Measurements from ENCODE around the gene ZFAND3. TPM values are rescaled to one million over a fixed set of nuclear protein-coding genes. Genes with fewer than 3 reads are reported as not detected.

Gene ZFAND3
- polyA plus RNA-seq, 2 of the 4 experiments (the other 2 are of a cell fraction), result 12.0 to 50.0 TPM

DNA sequence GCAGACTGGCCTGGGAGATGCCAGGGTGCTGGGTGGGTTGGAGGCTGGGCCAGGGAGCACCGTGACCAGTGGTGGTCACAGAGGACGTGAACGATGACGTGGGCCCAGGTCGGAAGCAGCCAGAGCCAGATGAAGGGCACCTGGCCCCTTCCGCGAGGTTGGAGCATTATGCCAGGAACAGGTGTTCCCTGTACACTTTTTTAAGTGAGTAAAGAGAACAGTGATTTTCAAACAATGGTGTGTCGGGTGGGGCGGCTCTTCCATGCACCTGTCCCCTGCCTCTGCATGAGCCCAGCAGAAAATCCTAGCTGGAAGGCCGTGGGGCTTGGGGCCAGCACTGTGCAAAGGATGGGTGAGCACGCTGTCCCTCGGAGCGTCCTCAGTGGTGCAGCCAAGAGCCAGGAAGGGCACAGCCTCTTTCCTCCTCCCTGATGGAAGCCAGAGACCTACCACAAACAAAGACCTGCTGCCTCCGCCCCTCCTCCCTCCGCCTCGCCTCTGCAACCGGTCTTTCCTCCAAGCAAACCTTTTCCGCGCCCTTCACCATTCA, 350.5 kb downstream of the ZFAND3 start:
- Histone ChIP-seq H3K27ac (no peak overlapping the region), H3K4me3 (no peak overlapping the region), H3K4me2 (no peak overlapping the region), H3K4me1 (no peaks in the 10 kb centered on the region), H3K9me3 (no peaks in the 10 kb centered on the region)
- no peak for ATAC-seq
- TF ChIP-seq TFCP2L1 (CRISPR knock-in tag; IDR thresholded peaks at IDR 0.05), result no peak
- TF ChIP-seq GATA3 (IDR thresholded peaks at IDR 0.05; ENCODE audit: borderline replicate concordance), result no peak
- no peak for TF ChIP-seq TP53 (CRISPR knock-in tag; IDR thresholded peaks at IDR 0.05)
- no peak for TF ChIP-seq CBX8 (IDR thresholded peaks at IDR 0.05)
- TF ChIP-seq RCOR1 (IDR thresholded peaks at IDR 0.05; ENCODE audit: low read depth, low read length), result no peak
- TF ChIP-seq ZSCAN20 (CRISPR knock-in tag; IDR thresholded peaks at IDR 0.05), result no peak
- no peak for TF ChIP-seq HOXA7 (CRISPR knock-in tag; IDR thresholded peaks at IDR 0.05)
- no peak for TF ChIP-seq E2F6 (IDR thresholded peaks at IDR 0.05; ENCODE audit: borderline replicate concordance, low read depth)
- no peak for TF ChIP-seq JUNB (IDR thresholded peaks at IDR 0.05)
- TF ChIP-seq BCL3 (IDR thresholded peaks at IDR 0.05), result no peak
- no peak for TF ChIP-seq ZC3H11A (IDR thresholded peaks at IDR 0.05)
- no peak for TF ChIP-seq HEYL (CRISPR knock-in tag; IDR thresholded peaks at IDR 0.05)
- CTCF ChIA-PET, result no interaction called here
- POLR2A ChIA-PET, result no interaction called here
- FAIRE-seq, result no peak
- 91% methylated on average over 17 of the region's 19 CpGs for WGBS (ENCODE audit: missing lambda C conversion rate)
- no peak for DNase-seq (ENCODE audit: low read depth in 1 of 2, low spot score in 1 of 2)

DNA sequence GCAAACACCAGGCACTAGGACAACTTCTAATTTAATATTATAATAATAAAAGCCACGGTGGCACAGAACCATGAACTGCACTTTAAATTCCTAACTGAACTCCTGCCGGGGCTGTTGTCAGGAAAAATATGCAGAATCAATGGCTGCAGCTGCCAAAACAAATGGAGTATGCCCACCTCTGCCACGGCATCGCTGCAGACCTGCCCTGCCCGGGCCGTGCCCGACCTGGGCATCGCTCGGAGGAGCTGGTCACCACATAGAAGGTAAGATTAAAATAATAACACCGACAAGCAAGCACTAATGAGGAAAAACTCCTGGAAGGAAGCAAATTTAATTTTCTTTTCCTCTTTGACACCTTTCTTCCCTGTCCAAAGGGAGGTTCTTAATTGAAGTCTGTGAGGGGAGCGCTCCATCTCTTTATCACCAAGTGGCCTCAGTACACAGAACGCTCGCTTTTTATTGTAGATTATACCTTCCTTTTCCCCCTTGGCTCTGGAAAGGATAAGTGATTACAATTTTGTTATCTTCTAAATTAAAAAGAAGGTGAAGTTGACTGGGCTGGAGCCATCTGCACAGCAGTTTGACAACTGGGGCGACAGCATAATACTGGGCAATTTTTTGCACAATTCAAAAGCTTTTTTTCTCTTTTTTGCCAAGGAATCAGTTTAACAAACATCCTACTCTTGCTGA, 351.3 kb downstream of the ZFAND3 start:
- no peak for ATAC-seq
- ChIA-PET POLR2A (no interaction called here), CTCF (no interaction called here)
- no peak overlapping the region for H3K27ac ChIP-seq
- H3K4me2 ChIP-seq, result no peak overlapping the region
- no peak for DNase-seq (ENCODE audit: low read depth in 1 of 2, low spot score in 1 of 2)
- FAIRE-seq, result no peak
- no peaks in the 10 kb centered on the region for H3K9me3 ChIP-seq
- H3K4me1 ChIP-seq, result no peaks in the 10 kb centered on the region
- H3K4me3 ChIP-seq, result no peak overlapping the region
- TF ChIP-seq CBX2 (IDR thresholded peaks at IDR 0.05; ENCODE audit: borderline replicate concordance, low read depth), result no peak
- no peak for TF ChIP-seq SREBF2 (IDR thresholded peaks at IDR 0.05)
- no peak for TF ChIP-seq POLR2A (IDR thresholded peaks at IDR 0.05; ENCODE audit: low read length)
- TF ChIP-seq TFCP2L1 (CRISPR knock-in tag; IDR thresholded peaks at IDR 0.05), result no peak
- no peak for TF ChIP-seq BCL3 (IDR thresholded peaks at IDR 0.05)
- TF ChIP-seq REST (IDR thresholded peaks at IDR 0.05), result no peak
- no peak for TF ChIP-seq EHF (CRISPR knock-in tag; IDR thresholded peaks at IDR 0.05)
- 88% methylated on average over 14 of the region's 14 CpGs for WGBS (ENCODE audit: missing lambda C conversion rate)

All from A549 (cell line).